K562 (cell line): ENCODE measurements around the gene MFAP2. TPM values are rescaled to one million over a fixed set of nuclear protein-coding genes. Genes with fewer than 3 reads are reported as not detected.
"Not testable (repeated sequence)": the region's sequence is repeated elsewhere in the genome, so short reads cannot be mapped to it uniquely, and the experiment has no call there.

Experiments
- ATAC-seq: fragments of 200-7000 bp; cut with Tn5 transposase; 3 replicates; pipeline ENCODE4 v1.9.1; 2020; ENCODE audit warnings: moderate library complexity
- BruUV-seq: library from RNA; stranded (reverse); fragments of 400-500 nt; replicated peaks from 2 replicates; lab custom pipeline; 2021; lab: Mats Ljungman, UMichigan
- CTCF ChIA-PET: fragments of 300-600 bp; formaldehyde crosslinking; extraction: SDS; loops from one replicate; lab custom pipeline; 2021; ENCODE audit warnings: low intra/inter-chr PET ratio; lab: Yijun Ruan, JAX
- POLR2A ChIA-PET: fragments of 300-600, 350-650 bp; sonication (Branson Sonifier 250); formaldehyde crosslinking; extraction: SDS; loops from one replicate; lab custom pipeline; 2021; ENCODE audit warnings: antibody characterized with exemption, inconsistent platforms; lab: Yijun Ruan, JAX
- DNase-seq, 4 experiments: peaks; one replicate each; pipeline versions ENCODE4 v3.0.0 to v3.0.0-alpha.2; 2011 to 2018; ENCODE audit warnings: low spot score in 3 of 4, mixed read lengths in 3 of 4; ENCODE audit errors: extremely low read depth in 1 of 4
- FAIRE-seq: peaks from 2 replicates; lab custom pipeline; 2011; peaks lifted over from hg19 to GRCh38; lab: Jason Lieb, UNC
- H2AFZ ChIP-seq: 2 replicates; pipeline ENCODE4 v1.6.0; 2011; ENCODE audit warnings: low read depth, low read length, control low read depth, inconsistent platforms
- H3K27ac ChIP-seq: fragments of 200-600 bp; 3 replicates; pipeline ENCODE4 v1.8.0; 2011; ENCODE audit warnings: low read depth, mild to moderate bottlenecking, control low read depth, inconsistent platforms, low read length, moderate library complexity, mixed read lengths; ENCODE audit errors: extremely low read depth
- H3K27me3 ChIP-seq, 2 experiments: fragments of 300-600 bp in 1 of 2; 2 replicates in 1 of 2; 3 replicates in 1 of 2; pipeline versions ENCODE4 v1.6.0 to v1.8.0; 2011; ENCODE audit warnings: inconsistent platforms in 2 of 2, low read length in 2 of 2, mild to moderate bottlenecking in 1 of 2, mixed read lengths in 1 of 2, moderate library complexity in 1 of 2; ENCODE audit not compliant: control insufficient read depth in 2 of 2, insufficient read depth in 2 of 2
- H3K36me3 ChIP-seq: fragments of 300-600 bp; 3 replicates; pipeline ENCODE4 v1.8.0; 2011; ENCODE audit warnings: mild to moderate bottlenecking, low read length, inconsistent platforms; ENCODE audit not compliant: control insufficient read depth, insufficient read depth
- H3K4me1 ChIP-seq, 2 experiments: fragments of 200-600 bp in 1 of 2; replicated peaks in 1 of 2; 2 replicates in 1 of 2; 3 replicates in 1 of 2; pipeline versions ENCODE4 v1.5.1 to v1.8.0; 2011; ENCODE audit warnings: inconsistent platforms in 2 of 2, low read length in 2 of 2, mild to moderate bottlenecking in 1 of 2, mixed read lengths in 1 of 2, moderate library complexity in 1 of 2; ENCODE audit not compliant: control insufficient read depth in 2 of 2, insufficient read depth in 2 of 2
- H3K4me2 ChIP-seq: 2 replicates; pipeline ENCODE4 v1.6.1; 2011; ENCODE audit warnings: low read length, control low read depth, inconsistent platforms, mixed read lengths; ENCODE audit not compliant: insufficient read depth
- H3K4me3 ChIP-seq: fragments of 200-600 bp; sonication (generic), shearing (Covaris generic); 2 replicates; pipeline ENCODE4 v1.5.1; 2016; ENCODE audit warnings: control low read depth, inconsistent platforms
- H3K79me2 ChIP-seq: fragments of 200-600 bp; 3 replicates; pipeline ENCODE4 v1.8.0; 2011; ENCODE audit warnings: low read length, inconsistent platforms; ENCODE audit not compliant: control insufficient read depth, insufficient read depth
- H3K9ac ChIP-seq, 2 experiments: 2 replicates each; pipeline versions ENCODE4 v1.6.0 to v1.6.1; 2011; ENCODE audit warnings: low read depth in 2 of 2, low read length in 2 of 2, control low read depth in 1 of 2, inconsistent platforms in 1 of 2, mild to moderate bottlenecking in 1 of 2, mixed read lengths in 1 of 2; ENCODE audit not compliant: insufficient read depth in 1 of 2
- H3K9me1 ChIP-seq: one replicate; pipeline ENCODE4 v1.6.0; 2011; ENCODE audit warnings: inconsistent platforms, mild to moderate bottlenecking, low read length, moderate library complexity; ENCODE audit not compliant: control insufficient read depth, insufficient read depth
- H3K9me3 ChIP-seq: replicated peaks from 2 replicates; pipeline ENCODE4 v1.5.1; 2011; ENCODE audit warnings: low read depth, low read length, inconsistent platforms; ENCODE audit not compliant: control insufficient read depth, insufficient read depth
- H4K20me1 ChIP-seq: replicated peaks from 2 replicates; pipeline ENCODE4 v1.6.1; 2011; ENCODE audit warnings: low read length, inconsistent platforms, mixed read lengths; ENCODE audit not compliant: control insufficient read depth, insufficient read depth
- ADNP ChIP-seq: fragments of 200-800 bp; sonication (Bioruptor generic); IDR thresholded peaks from 2 replicates; pipeline ENCODE4 v1.6.1; 2016; ENCODE audit warnings: missing genetic modification characterization, missing compliant biosample characterization
- ARNT ChIP-seq, 2 experiments: fragments of 450-650 bp; IDR thresholded peaks; 2 replicates each; pipeline ENCODE4 v1.6.1; 2016; ENCODE audit warnings: mild to moderate bottlenecking in 1 of 2
- ATF7 ChIP-seq: fragments of 450-650 bp; IDR thresholded peaks from 2 replicates; pipeline ENCODE4 v1.7.1; 2014; ENCODE audit warnings: mild to moderate bottlenecking, moderate library complexity
- BCOR ChIP-seq: fragments of 450-650 bp; IDR thresholded peaks from 2 replicates; pipeline ENCODE4 v1.6.1; 2016
- BRD9 ChIP-seq: fragments of 450-650 bp; IDR thresholded peaks from 2 replicates; pipeline ENCODE4 v1.6.1; 2018; ENCODE audit warnings: low read depth; ENCODE audit not compliant: partially characterized antibody
- FOSL1 ChIP-seq: fragments of 200-800 bp; sonication (Bioruptor generic); conservative IDR thresholded peaks from 2 replicates; pipeline ENCODE4 v1.6.1; 2016; ENCODE audit warnings: missing genetic modification characterization, missing compliant biosample characterization
- HDAC2 ChIP-seq: fragments of 450-650 bp; IDR thresholded peaks from 2 replicates; pipeline ENCODE4 v1.6.1; 2016; ENCODE audit warnings: mild to moderate bottlenecking
- KDM1A ChIP-seq, 2 experiments: fragments of 450-650 bp; IDR thresholded peaks; 2 replicates each; pipeline ENCODE4 v1.6.1; 2016; ENCODE audit warnings: mild to moderate bottlenecking in 2 of 2
- MAFG ChIP-seq: fragments of 450-650 bp; conservative IDR thresholded peaks from 2 replicates; pipeline ENCODE4 v1.6.1; 2016; ENCODE audit warnings: missing genetic modification characterization, missing compliant biosample characterization
- NFE2 ChIP-seq: IDR thresholded peaks from 2 replicates; pipeline ENCODE4 v1.6.1; 2014; ENCODE audit warnings: antibody characterized with exemption, low read depth
- RBM25 ChIP-seq: fragments of 200-400 bp; formaldehyde crosslinking; IDR thresholded peaks from 2 replicates; pipeline ENCODE4 v1.6.1; 2018; ENCODE audit warnings: low read length, low read depth, moderate library complexity; ENCODE audit not compliant: severe bottlenecking
- SMARCA5 ChIP-seq: fragments of 450-650 bp; IDR thresholded peaks from 2 replicates; pipeline ENCODE4 v1.6.1; 2016
- ZFP36 ChIP-seq: fragments of 150-350 bp; IDR thresholded peaks from 2 replicates; pipeline ENCODE4 v1.6.1; 2018; ENCODE audit warnings: low read length, low read depth; ENCODE audit not compliant: partially characterized antibody
- ZNF316 ChIP-seq: fragments of 450-650 bp; IDR thresholded peaks from 2 replicates; pipeline ENCODE4 v1.6.1; 2016
- ZNF384 ChIP-seq: IDR thresholded peaks from 2 replicates; pipeline ENCODE4 v1.6.1; 2012; ENCODE audit warnings: low read depth, low read length, improper control_type of control experiment
- WGBS: fragments of 100-300 bp; shearing (Covaris generic); methylation state at CpG from one replicate; pipeline ENCODE4 v1.1.6; 2016; ENCODE audit warnings: low coverage, mixed read lengths; ENCODE audit not compliant: insufficient coverage; ENCODE audit errors: missing lambda C conversion rate; 5-methylcytosine and 5-hydroxymethylcytosine counted together
- in situ Hi-C: fragments of 300-500 bp; cut with MboI; formaldehyde crosslinking; loops from 4 replicates; pipeline ENCODE4 v1.15.0; 2018; ENCODE audit warnings: inconsistent platforms, mixed read lengths
- intact Hi-C: fragments of 100-400 bp; cut with micrococcal nuclease; formaldehyde crosslinking; loops from 2 replicates; pipeline ENCODE4 v1.14.2; 2022
- polyA plus RNA-seq, 8 experiments: library from polyadenylated mRNA; depleted of rRNA in 4 of 8; stranded (reverse) in 5 of 8; unstranded in 3 of 8; fragments of >200 nt; fragmentation: Nextera tagmentation in 2 of 8; fragmentation: Illumina TruSeq in 1 of 8; extraction: Ambion mirVana in 2 of 8; extraction: Trizol in 1 of 8; gene quantifications; 2 replicates each; pipeline versions ENCODE4 v1.2.1 to v1.2.3, GENCODE V29; 2011 to 2014; ENCODE audit warnings: inconsistent platforms in 1 of 8, missing spikeins in 1 of 8
- total RNA-seq, 7 experiments: library from RNA; depleted of rRNA in 6 of 7; stranded (reverse); fragments of >200 nt in 6 of 7; fragmentation: Illumina TruSeq in 2 of 7; extraction: Trizol in 2 of 7; gene quantifications; 2 replicates each; pipeline versions ENCODE4 v1.2.1 to v1.2.3, GENCODE V29; 2011 to 2021; ENCODE audit warnings: low replicate concordance in 1 of 7

The MFAP2 gene
- total and polyA plus RNA-seq, 9 of the 15 experiments (the other 6 are each of a cell fraction or from before 2014, with no cell fraction given) = not detected

DNA sequence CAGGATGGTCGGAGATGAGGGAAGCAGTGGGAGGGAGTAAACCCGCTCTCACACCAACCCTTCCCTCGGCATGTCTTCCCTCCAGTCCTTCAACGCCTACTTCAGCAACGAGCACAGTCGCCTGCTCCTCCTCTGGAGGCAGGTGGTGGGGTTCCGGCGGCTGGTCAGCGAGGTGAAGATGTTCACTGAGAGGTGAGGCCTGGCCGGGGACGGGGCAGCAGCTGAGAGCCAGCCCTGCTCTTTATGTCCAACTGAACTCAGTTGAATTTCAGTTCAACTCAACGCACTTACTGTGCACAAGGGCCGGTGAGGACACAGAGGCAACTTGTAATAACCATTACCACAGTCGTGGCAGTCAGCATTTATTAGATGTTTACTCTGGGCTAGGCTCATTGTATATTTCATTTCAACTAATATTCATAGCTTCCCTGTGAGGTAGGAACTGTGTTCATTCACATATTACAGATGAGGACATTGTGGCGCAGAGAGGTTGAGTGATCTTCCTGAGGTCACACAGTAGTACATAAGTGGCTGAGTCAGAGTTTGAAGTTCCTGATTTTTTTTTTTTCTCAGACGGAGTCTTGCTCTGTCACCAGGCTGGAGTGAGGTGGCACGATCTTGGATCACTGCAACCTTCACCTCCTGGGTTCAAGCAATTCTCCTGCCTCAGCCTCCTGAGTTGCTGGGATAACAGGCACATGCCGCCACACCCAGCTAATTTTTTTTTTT lies 49.0 kb downstream of the MFAP2 start:
- CTCF ChIA-PET, H3K79me2 ChIP-seq, H3K27me3 ChIP-seq, ATAC-seq, H3K9ac ChIP-seq, H3K4me3 ChIP-seq, intact Hi-C loops, FAIRE-seq, H3K36me3 ChIP-seq, H3K27ac ChIP-seq, H2AFZ ChIP-seq, BruUV-seq, in situ Hi-C loops, H3K9me1 ChIP-seq, H4K20me1 ChIP-seq, H3K4me2 ChIP-seq, DNase-seq, H3K9me3 ChIP-seq: not testable (repeated sequence)
- H3K4me1 ChIP-seq = peaks cover 3 to 29% of the 10 kb centered on the region in 2 experiments; a peak in 4 of 5 replicates
- 63% methylated on average over 17 of the region's 18 CpGs for WGBS
- TF ChIP-seq BCOR (peak; percentile 96), MAFG (tag) (peak; percentile 17; the same call in 1 of the 2 replicates), ATF7 (0 out of 2 replicates have a peak, but pooled peaks have one; percentile 14), ZNF316 (peak; percentile 40; the same call in 1 of the 2 replicates), ZFP36 (peak; percentile 90), ZNF384 (peak; percentile 47), HDAC2 (0 out of 2 replicates have a peak, but pooled peaks have one; percentile 40), ADNP (peak; percentile 65; the same call in 1 of the 2 replicates), KDM1A (IDR thresholded peaks at IDR 0.05) (peak in 1 of 2 experiments; percentile 59; a peak in 1 of 4 replicates), BRD9 (peak; percentile 56), SMARCA5 (peak; percentile 92), NFE2 (0 out of 2 replicates have a peak, but pooled peaks have one; percentile 17), FOSL1 (tag) (0 out of 2 replicates have a peak, but pooled peaks have one; percentile 20), RBM25 (peak; percentile 90), ARNT (IDR thresholded peaks at IDR 0.05) (peak in 1 of 2 experiments; percentile 59; a peak in 1 of 4 replicates)
- POLR2A ChIA-PET = interaction anchor here (1.7 to 3.2 kb wide), 2 partner anchors 10 to 26 kb away, joined by 5 to 16 read pairs; partner anchors contain the start of gene CROCC

DNA sequence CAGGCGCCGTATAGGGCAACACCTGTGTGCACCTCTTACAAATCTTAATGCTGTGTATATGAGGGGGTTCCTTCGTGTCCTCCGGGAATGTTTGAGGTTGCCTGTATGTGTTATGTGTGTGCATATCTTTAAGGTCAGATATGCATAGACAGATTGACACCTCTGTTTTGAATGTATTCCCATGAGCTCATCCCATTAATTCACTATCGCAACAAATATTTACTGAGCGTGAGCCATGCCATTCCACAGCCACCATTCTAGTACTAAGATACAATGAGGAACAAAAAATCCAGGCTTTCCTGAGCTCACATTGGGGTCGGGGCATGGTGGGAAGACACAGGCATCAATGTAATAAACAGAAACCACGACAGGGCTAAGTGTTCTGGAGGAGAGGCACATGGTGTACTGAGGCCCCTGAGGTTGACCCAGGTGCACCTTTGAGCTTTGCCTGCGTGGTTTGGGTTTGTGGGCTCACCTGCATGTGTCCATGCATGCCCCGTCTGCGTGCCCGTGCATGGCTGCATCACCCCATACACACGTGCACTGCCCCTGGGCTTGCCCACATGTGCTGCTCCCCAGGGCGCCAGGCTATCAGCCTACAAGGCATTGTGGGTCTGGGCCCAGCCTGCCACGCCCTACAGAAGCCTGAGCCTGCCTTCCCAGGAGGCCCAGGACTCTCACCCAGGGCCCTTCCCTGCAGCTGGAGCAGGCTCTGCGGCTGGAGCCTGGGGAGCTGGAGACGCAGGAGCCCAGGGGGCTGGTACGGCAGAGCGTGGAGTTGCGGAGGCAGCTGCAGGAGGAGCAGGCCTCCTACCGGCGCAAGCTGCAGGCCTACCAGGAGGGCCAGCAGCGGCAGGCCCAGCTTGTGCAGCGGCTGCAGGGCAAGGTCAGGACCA lies 51.0 kb downstream of the MFAP2 start:
- in situ Hi-C loops, H3K9me3 ChIP-seq, FAIRE-seq, H4K20me1 ChIP-seq, H3K27me3 ChIP-seq, H3K9me1 ChIP-seq, BruUV-seq, H3K4me2 ChIP-seq, H3K4me3 ChIP-seq, H3K36me3 ChIP-seq, H3K79me2 ChIP-seq, intact Hi-C loops, DNase-seq, H2AFZ ChIP-seq, H3K27ac ChIP-seq, H3K9ac ChIP-seq: not testable (repeated sequence)
- peaks cover 3 to 29% of the 10 kb centered on the region in 2 experiments; a peak in 4 of 5 replicates for H3K4me1 ChIP-seq
- WGBS = 65% methylated on average over 23 of the region's 24 CpGs
- POLR2A ChIA-PET = interaction anchor here (0.6 to 3.2 kb wide), 4 partner anchors 10 to 24 kb away, joined by 3 to 16 read pairs (median 4); no protein-coding TSS in a partner anchor
- CTCF ChIA-PET = interaction anchor here (0.7 kb wide), 1 partner anchor 132 kb away, joined by 3 read pairs; no protein-coding TSS in a partner anchor
- ATAC-seq = peak; percentile 14; the same call in 1 of the 3 replicates
